Loucy (cell line): Measurements from ENCODE around the gene GRB10.

ENCODE experiments used
- H2AFZ ChIP-seq: fragments of 200-600 bp; sonication (generic); 2 replicates; pipeline ENCODE4 v1.6.0; 2016; ENCODE audit warnings: antibody characterized with exemption, mild to moderate bottlenecking, low read length, moderate library complexity
- H3F3A ChIP-seq: fragments of 200-600 bp; 2 replicates; pipeline ENCODE4 v1.6.0; 2016; ENCODE audit warnings: antibody characterized with exemption, low read depth, mild to moderate bottlenecking
- H3K27me3 ChIP-seq: fragments of 200-600 bp; sonication (generic); 2 replicates; pipeline ENCODE4 v1.6.1; 2014; ENCODE audit warnings: low read length, mild to moderate bottlenecking; ENCODE audit not compliant: insufficient read depth, poor library complexity, severe bottlenecking
- H3K36me3 ChIP-seq: fragments of 200-600 bp; sonication (generic); 2 replicates; pipeline ENCODE4 v1.6.1; 2016; ENCODE audit warnings: low read length; ENCODE audit not compliant: insufficient read depth
- H3K4me1 ChIP-seq: fragments of 200-600 bp; sonication (generic); 2 replicates; pipeline ENCODE4 v1.5.1; 2014; ENCODE audit warnings: low read length, mild to moderate bottlenecking; ENCODE audit not compliant: insufficient read depth, poor library complexity, severe bottlenecking
- H3K4me2 ChIP-seq: fragments of 200-600 bp; sonication (generic); 2 replicates; pipeline ENCODE4 v1.6.0; 2014; ENCODE audit warnings: antibody characterized with exemption, low read length, low read depth, mild to moderate bottlenecking; ENCODE audit not compliant: poor library complexity, severe bottlenecking
- H3K4me3 ChIP-seq: fragments of 200-600 bp; sonication (generic); 2 replicates; pipeline ENCODE4 v1.5.1; 2014; ENCODE audit warnings: low read length, mild to moderate bottlenecking, mixed read lengths; ENCODE audit not compliant: poor library complexity, severe bottlenecking
- H3K79me2 ChIP-seq: fragments of 200-600 bp; sonication (generic); 2 replicates; pipeline ENCODE4 v1.6.1; 2014; ENCODE audit warnings: low read length; ENCODE audit not compliant: insufficient read depth
- H3K9ac ChIP-seq: fragments of 200-600 bp; sonication (generic); 2 replicates; pipeline ENCODE4 v1.6.0; 2014; ENCODE audit warnings: mild to moderate bottlenecking, low read depth, low read length, moderate library complexity; ENCODE audit not compliant: poor library complexity, severe bottlenecking
- H3K9me2 ChIP-seq: fragments of 200-600 bp; sonication (generic); replicated peaks from 2 replicates; pipeline ENCODE4 v1.6.1; 2016; ENCODE audit warnings: low read depth, low read length, mixed read lengths
- H3K9me3 ChIP-seq: fragments of 200-600 bp; sonication (generic); 2 replicates; pipeline ENCODE4 v1.6.1; 2014; ENCODE audit warnings: mild to moderate bottlenecking, antibody characterized with exemption, low read length, low read depth; ENCODE audit not compliant: insufficient read depth
- H4K20me1 ChIP-seq: fragments of 200-600 bp; sonication (generic); 2 replicates; pipeline ENCODE4 v1.6.0; 2014; ENCODE audit warnings: antibody characterized with exemption, low read length, mild to moderate bottlenecking; ENCODE audit not compliant: insufficient read depth, poor library complexity, severe bottlenecking
- EZH2phosphoT487 ChIP-seq: fragments of 200-600 bp; IDR thresholded peaks from 2 replicates; pipeline ENCODE4 v1.6.1; 2018; ENCODE audit warnings: antibody characterized with exemption, mild to moderate bottlenecking, moderate library complexity, borderline replicate concordance
- TF ChIP-seq, protein P1 (sequence below): fragments of 200-600 bp; sonication (generic); conservative IDR thresholded peaks from 2 replicates; pipeline ENCODE4 v1.5.1; 2014; ENCODE audit warnings: mild to moderate bottlenecking, antibody characterized with exemption, low read length

Gene GRB10

GRCh38 chr7:50752422-50752821 is 30.3 kb downstream of the GRB10 start:
- H3K79me2 ChIP-seq = no peaks in the 10 kb centered on the region

GRCh38 chr7:50751146-50751545 is 31.6 kb downstream of the GRB10 start:
- Histone ChIP-seq H3F3A (no peaks in the 10 kb centered on the region), H3K4me1 (no peaks in the 10 kb centered on the region), H3K79me2 (no peaks in the 10 kb centered on the region), H3K4me2 (no peak overlapping the region), H3K9me2 (no peaks in the 10 kb centered on the region), H4K20me1 (no peaks in the 10 kb centered on the region), H3K9me3 (no peaks in the 10 kb centered on the region), H3K4me3 (no peak overlapping the region), H3K36me3 (no peaks in the 10 kb centered on the region), H3K9ac (no peak overlapping the region), H2AFZ (no peak overlapping the region), H3K27me3 (no peaks in the 10 kb centered on the region)
- TF ChIP-seq, protein P1, sequence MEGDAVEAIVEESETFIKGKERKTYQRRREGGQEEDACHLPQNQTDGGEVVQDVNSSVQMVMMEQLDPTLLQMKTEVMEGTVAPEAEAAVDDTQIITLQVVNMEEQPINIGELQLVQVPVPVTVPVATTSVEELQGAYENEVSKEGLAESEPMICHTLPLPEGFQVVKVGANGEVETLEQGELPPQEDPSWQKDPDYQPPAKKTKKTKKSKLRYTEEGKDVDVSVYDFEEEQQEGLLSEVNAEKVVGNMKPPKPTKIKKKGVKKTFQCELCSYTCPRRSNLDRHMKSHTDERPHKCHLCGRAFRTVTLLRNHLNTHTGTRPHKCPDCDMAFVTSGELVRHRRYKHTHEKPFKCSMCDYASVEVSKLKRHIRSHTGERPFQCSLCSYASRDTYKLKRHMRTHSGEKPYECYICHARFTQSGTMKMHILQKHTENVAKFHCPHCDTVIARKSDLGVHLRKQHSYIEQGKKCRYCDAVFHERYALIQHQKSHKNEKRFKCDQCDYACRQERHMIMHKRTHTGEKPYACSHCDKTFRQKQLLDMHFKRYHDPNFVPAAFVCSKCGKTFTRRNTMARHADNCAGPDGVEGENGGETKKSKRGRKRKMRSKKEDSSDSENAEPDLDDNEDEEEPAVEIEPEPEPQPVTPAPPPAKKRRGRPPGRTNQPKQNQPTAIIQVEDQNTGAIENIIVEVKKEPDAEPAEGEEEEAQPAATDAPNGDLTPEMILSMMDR = no peak
- TF ChIP-seq EZH2phosphoT487 = no peak

More at GRCh38 chr7:50752422-50752821, 30.3 kb downstream of the GRB10 start:
- Histone ChIP-seq H3K9me3 (no peaks in the 10 kb centered on the region), H4K20me1 (no peaks in the 10 kb centered on the region), H3K36me3 (no peaks in the 10 kb centered on the region), H2AFZ (no peak overlapping the region), H3F3A (no peaks in the 10 kb centered on the region), H3K4me1 (no peaks in the 10 kb centered on the region), H3K9ac (no peak overlapping the region), H3K9me2 (no peaks in the 10 kb centered on the region), H3K4me2 (no peak overlapping the region), H3K27me3 (no peaks in the 10 kb centered on the region), H3K4me3 (no peak overlapping the region)
- TF ChIP-seq, protein P1 = no peak
- no peak for TF ChIP-seq EZH2phosphoT487

DNA sequence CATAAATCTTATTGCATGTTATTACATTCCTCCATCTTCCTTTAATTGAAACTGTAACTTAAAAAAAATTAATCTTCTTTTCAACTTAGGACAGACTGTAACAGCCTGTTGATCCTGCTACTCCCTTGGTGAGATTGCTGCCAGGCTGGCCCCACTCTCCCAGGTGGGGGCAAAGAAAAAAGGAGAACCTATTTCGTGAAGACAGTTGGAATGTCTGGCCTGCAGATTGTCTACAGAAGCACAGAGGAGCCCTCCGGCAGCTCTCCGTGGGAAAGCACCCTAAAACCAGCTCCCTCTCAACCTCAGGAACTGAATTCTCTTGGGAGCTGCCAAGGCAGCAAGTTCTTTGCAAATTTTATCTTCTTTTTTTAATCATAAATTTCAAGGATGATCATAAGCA is 32.8 kb downstream of the GRB10 start:
- Histone ChIP-seq H3K9ac (no peak overlapping the region), H3K4me3 (no peak overlapping the region), H3K4me2 (no peak overlapping the region), H3K79me2 (no peaks in the 10 kb centered on the region), H3K9me3 (no peaks in the 10 kb centered on the region), H3K4me1 (no peaks in the 10 kb centered on the region), H3K9me2 (no peaks in the 10 kb centered on the region), H3K36me3 (no peaks in the 10 kb centered on the region), H2AFZ (no peak overlapping the region), H3F3A (no peaks in the 10 kb centered on the region), H3K27me3 (no peaks in the 10 kb centered on the region), H4K20me1 (no peaks in the 10 kb centered on the region)
- no peak for TF ChIP-seq EZH2phosphoT487
- TF ChIP-seq, protein P1 = no peak
